ENCODE measurements around the gene ADISSP. TPM values are rescaled to one million over a fixed set of nuclear protein-coding genes. Genes with fewer than 3 reads are reported as not detected.

Gene ADISSP
- total and polyA plus RNA-seq, 2 donors (not counting 3 experiments of a cell fraction or from before 2014, with no cell fraction given) = 55.0 to 67.5 TPM

DNA sequence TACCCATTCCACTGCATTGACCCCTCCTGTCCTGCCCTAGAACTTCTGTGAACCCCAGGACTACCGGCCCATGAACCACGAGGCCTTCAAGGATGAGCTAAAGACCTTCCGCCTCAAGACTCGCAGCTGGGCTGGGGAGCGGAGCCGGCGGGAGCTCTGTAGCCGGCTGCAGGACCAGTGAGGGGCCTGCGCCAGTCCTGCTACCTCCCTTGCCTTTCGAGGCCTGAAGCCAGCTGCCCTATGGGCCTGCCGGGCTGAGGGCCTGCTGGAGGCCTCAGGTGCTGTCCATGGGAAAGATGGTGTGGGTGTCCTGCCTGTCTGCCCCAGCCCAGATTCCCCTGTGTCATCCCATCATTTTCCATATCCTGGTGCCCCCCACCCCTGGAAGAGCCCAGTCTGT is 37.2 kb upstream of the ADISSP start:
- Histone ChIP-seq H3K4me2 (ENCODE audit: insufficient read depth, low read length) (no peak overlapping the region), H3K9me3 (replicated peaks; ENCODE audit: control insufficient read depth, insufficient read depth, low read length) (no peaks in the 10 kb centered on the region), H3K4me1 (ENCODE audit: control insufficient read depth, extremely low read depth, insufficient read depth, low read length) (peaks cover 23% of the 10 kb centered on the region), H3K9me1 (replicated peaks; ENCODE audit: control insufficient read depth, extremely low read depth, insufficient read depth, low read length) (no peaks in the 10 kb centered on the region), H3K36me3 (ENCODE audit: control insufficient read depth in 2 of 2, extremely low read depth in 1 of 2, insufficient read depth in 2 of 2, low read length in 2 of 2) (peaks cover 0 to 26% of the 10 kb centered on the region in 2 experiments), H3K27ac (ENCODE audit: insufficient read depth, low read depth, low read length) (no peak overlapping the region), H2AFZ (ENCODE audit: low read depth, low read length) (no peak overlapping the region), H3K27me3 (ENCODE audit: control insufficient read depth in 2 of 2, insufficient read depth in 2 of 2, low read length in 2 of 2) (no peaks in the 10 kb centered on the region), H4K20me1 (replicated peaks; ENCODE audit: control insufficient read depth, extremely low read depth, insufficient read depth, low read length) (no peaks in the 10 kb centered on the region), H3K79me2 (ENCODE audit: control insufficient read depth, insufficient read depth, low read length) (peaks cover 3% of the 10 kb centered on the region), H3K9ac (replicated peaks; ENCODE audit: extremely low read depth, insufficient read depth, low read length) (no peak overlapping the region), H3K4me3 (replicated peaks in 1 of 3; ENCODE audit: insufficient read depth in 1 of 3, low read depth in 1 of 3, low read length in 3 of 3) (no peak overlapping the region)
- FAIRE-seq (no peak), DNase-seq (ENCODE audit: low read depth, low spot score) (no peak)
- intact Hi-C loops (cut with micrococcal nuclease) (no loop called here), dilution Hi-C loops (cut with MboI; ENCODE audit: extremely low pct_ligation_motif_present, low sequenced_read_pairs) (no loop called here)
- POLR2A ChIA-PET = interaction anchor here (0.7 to 1.2 kb wide), 2 partner anchors 9 to 16 kb away, joined by 4 read pairs; partner anchors contain the start of genes AP5S1 and CDC25B
- TF ChIP-seq EZH2 (IDR thresholded peaks at IDR 0.05; ENCODE audit: borderline replicate concordance, low read depth, low read length, severe bottlenecking) (no peak), JUN (IDR thresholded peaks at IDR 0.05; ENCODE audit: borderline replicate concordance, insufficient read depth, insufficient read length, low read depth) (no peak), POLR2AphosphoS5 (IDR thresholded peaks at IDR 0.05; ENCODE audit: insufficient read depth, low read depth, low read length) (no peak), GATA2 (IDR thresholded peaks at IDR 0.05; ENCODE audit: insufficient read depth, insufficient read length, low read depth, low read length) (no peak), MYC (IDR thresholded peaks at IDR 0.05; ENCODE audit: low read depth, low read length) (no peak), POLR2A (IDR thresholded peaks at IDR 0.05; ENCODE audit: low read depth, low read length) (no peak), FOS (IDR thresholded peaks at IDR 0.05; ENCODE audit: borderline replicate concordance, insufficient read depth, low read length) (no peak)
- TF ChIP-seq, protein P1, sequence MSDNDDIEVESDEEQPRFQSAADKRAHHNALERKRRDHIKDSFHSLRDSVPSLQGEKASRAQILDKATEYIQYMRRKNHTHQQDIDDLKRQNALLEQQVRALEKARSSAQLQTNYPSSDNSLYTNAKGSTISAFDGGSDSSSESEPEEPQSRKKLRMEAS (IDR thresholded peaks at IDR 0.05; ENCODE audit: insufficient read depth, insufficient read length) = no peak
- TF ChIP-seq, protein P2, sequence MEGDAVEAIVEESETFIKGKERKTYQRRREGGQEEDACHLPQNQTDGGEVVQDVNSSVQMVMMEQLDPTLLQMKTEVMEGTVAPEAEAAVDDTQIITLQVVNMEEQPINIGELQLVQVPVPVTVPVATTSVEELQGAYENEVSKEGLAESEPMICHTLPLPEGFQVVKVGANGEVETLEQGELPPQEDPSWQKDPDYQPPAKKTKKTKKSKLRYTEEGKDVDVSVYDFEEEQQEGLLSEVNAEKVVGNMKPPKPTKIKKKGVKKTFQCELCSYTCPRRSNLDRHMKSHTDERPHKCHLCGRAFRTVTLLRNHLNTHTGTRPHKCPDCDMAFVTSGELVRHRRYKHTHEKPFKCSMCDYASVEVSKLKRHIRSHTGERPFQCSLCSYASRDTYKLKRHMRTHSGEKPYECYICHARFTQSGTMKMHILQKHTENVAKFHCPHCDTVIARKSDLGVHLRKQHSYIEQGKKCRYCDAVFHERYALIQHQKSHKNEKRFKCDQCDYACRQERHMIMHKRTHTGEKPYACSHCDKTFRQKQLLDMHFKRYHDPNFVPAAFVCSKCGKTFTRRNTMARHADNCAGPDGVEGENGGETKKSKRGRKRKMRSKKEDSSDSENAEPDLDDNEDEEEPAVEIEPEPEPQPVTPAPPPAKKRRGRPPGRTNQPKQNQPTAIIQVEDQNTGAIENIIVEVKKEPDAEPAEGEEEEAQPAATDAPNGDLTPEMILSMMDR (IDR thresholded peaks at IDR 0.05; ENCODE audit: extremely low read depth in 1 of 2, insufficient read depth in 1 of 2, low read depth in 1 of 2, low read length in 2 of 2) = no peak
- no TSS peak for BruUV-seq (replicated peaks)
- CTCF ChIA-PET = interaction anchor here (0.9 kb wide), 1 partner anchor 9 kb away, joined by 4 read pairs; the partner anchor contains the start of gene CDC25B

Data from endothelial cell of umbilical vein (primary cell).